H1 (cell line): ENCODE measurements around the gene HRH3. TPM values are rescaled to one million over a fixed set of nuclear protein-coding genes. Genes with fewer than 3 reads are reported as not detected.

Experiments
- CREB1 ChIP-seq: IDR thresholded peaks from 2 replicates; pipeline ENCODE4 v1.6.1; 2012; ENCODE audit warnings: inconsistent platforms
- ZNF274 ChIP-seq: IDR thresholded peaks from 2 replicates; pipeline ENCODE4 v1.7.0; 2012; ENCODE audit warnings: low read length, borderline replicate concordance; ENCODE audit errors: extremely low read depth
- polyA plus RNA-seq, 7 experiments: library from polyadenylated mRNA; depleted of rRNA in 3 of 7; stranded (reverse) in 5 of 7; unstranded in 2 of 7; fragments of >200 nt in 5 of 7; fragments of 200-250 nt in 2 of 7; gene quantifications; 1 replicate in 5 of 7; 2 replicates in 1 of 7; 4 replicates in 1 of 7; pipeline versions ENCODE4 v1.2.1 to v1.2.3, GENCODE V29; 2011 to 2013; ENCODE audit warnings: missing spikeins in 2 of 7, mixed read lengths in 2 of 7
- total RNA-seq: library from RNA; stranded (reverse); fragmentation: NEBNext Ultra II Directional; extraction: Animal tissue kit (Norgen Biotek cat#: 25700); gene quantifications from 2 replicates; pipeline ENCODE4 v1.2.1, GENCODE V29; 2021

Gene HRH3
- total and polyA plus RNA-seq, 2 of the 8 experiments (the other 6 are each of a cell fraction or from before 2014, with no cell fraction given), result 2.0 to 4.5 TPM

- TF ChIP-seq CREB1, result no peak
- TF ChIP-seq ZNF274, result no peak
Observed at GRCh38 chr20:62267543-62267942, 47.5 kb upstream of the HRH3 start (continued).
